SHP77 treated with DMSO at 0.1 percent for 48 hours (cell line): ENCODE measurements around the gene ATXN7.

Source experiments
- DNase-seq: peaks from one replicate; lab custom pipeline; 2025; lab: John Stamatoyannopoulos, UW

The ATXN7 gene

DNA sequence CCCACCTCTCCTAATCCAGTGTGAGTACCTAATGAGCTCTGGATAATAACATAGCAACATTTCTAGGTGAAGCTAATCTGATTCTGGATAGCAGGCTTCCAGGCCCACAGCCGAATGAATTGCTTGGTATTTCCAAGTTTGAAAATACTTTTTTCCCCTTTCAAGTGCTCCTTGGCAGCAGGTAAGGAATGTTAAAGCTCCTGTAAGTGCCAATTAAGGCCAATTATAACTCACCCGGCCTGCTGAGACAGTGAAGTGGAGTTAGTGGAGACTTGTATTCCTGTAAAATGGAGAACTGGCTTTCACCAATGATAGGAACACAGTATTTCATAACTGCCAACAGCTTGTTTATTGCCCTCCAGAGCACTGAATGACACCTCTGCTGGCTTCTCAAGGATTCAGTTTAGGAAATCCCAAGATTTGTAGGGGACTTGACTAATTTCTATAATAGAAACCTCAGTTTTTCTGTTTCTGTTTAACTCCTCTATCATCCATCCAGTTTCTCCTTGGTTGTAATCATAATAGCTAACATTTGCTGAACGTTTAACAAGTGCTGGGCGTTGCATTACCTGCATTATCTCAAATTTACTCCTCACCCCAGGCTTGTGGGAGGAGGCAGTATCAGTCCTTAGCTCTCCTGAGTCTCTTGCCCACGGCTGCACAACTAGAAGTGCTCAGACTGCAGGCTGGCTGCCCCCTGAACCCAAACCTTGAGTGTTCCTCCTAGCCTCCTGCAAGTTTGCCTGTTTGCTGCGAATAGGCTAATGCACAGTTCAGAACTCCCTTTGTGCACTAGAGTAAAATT lies 101.2 kb downstream of the ATXN7 start:
- DNase-seq, result no peak

DNA sequence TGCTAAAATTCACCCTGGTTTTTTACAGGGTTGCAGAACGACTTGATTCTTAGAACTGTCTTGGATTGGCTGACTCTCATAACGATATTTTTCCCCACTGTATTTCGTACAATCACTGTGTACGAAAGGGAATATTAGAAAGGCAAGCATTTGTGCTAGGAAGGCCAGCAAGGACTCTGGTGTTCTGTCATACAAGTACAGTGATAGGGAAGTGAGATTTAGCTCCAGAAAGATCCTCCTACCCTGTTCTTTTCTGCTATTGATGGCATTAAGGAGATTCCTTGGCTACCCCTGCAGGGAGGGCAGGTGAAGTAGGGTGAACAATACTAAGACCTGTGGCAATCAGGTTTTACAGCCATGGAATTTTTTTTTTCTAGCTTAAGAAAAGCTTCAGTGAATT lies 102.3 kb downstream of the ATXN7 start:
- DNase-seq, result no peak

DNA sequence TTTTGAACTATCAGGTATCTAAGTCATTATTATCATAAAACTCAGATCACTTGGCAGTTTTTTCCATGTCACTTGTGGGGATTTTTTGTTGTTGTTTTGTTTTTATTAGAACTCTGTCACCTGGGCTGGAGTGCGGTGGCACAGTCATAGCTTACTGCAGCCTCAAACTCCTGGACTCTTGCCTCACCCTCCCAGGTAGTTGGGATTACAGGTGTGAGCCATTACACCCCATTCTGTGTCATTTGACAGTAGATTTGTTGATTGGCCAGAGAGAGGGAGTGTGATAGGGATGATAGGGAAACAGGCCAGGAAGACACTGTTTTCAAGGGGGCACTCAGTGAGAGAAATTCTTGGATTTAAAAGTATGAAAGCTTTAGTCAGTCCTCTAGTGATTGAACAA lies 103.2 kb downstream of the ATXN7 start:
- DNase-seq, result no peak

- DNase-seq, result no peak
Measured at GRCh38 chr3:63967675-63968611, 104.3 kb downstream of the ATXN7 start.

DNA sequence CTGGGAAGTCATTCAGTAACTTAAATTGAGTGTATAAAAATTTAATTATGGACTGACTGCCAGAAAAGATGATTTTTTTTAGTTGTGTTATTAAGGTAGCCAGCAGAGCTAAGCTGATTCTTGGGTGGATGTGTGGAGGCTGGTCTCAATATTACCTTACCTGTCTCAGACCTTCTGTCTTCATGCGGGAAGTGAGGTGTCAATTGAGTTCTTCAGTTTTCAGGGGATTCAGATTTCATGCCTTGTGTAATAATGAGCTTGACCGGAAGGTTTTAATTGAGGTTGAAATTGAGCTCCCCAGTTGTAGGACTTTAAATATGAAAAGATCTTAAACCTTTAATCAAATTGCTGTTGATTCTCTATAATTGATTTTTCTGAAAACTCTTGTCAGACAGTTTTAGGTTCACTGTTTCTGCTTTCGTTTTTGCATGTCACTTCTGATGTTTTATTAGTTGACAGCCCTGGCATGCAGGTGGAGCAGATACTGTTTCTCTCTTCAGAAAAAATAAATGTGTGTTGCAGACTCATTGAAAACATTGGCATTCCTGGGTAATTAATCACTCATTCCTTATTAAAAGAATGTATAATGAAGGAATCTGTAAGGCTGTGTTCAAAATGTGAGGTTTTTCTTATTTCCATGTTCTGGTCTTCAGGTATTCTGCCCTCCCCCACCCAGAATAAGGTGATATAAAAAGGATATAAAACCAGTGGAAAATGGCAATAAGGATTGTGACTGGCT lies 105.1 kb downstream of the ATXN7 start:
- no peak for DNase-seq

GRCh38 chr3:63969876-63970275 lies 106.2 kb downstream of the ATXN7 start:
- no peak for DNase-seq

- DNase-seq, result no peak
Measured at GRCh38 chr3:63970631-63971475, 107.2 kb downstream of the ATXN7 start.

DNA sequence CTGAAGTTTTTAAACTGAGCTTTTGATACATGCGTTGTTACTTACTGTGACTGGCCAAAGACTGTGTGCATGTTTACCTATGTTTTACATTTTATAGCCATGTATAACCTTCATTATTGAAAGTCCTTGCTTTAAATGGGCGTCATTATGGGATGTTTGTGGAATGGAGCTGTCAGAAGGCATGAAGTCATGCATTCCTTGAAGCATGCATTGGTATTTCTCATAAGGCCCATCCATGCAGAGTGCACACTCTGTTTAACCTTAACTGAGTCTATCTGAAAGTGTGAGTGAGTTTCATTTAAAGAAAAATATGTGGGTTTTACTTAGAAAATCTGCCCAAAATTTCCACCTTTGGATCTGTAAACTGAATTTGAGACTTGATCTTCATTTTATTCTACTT lies 108.5 kb downstream of the ATXN7 start:
- DNase-seq, result no peak

GRCh38 chr3:63972987-63973386 lies 109.3 kb downstream of the ATXN7 start:
- DNase-seq, result no peak

DNA sequence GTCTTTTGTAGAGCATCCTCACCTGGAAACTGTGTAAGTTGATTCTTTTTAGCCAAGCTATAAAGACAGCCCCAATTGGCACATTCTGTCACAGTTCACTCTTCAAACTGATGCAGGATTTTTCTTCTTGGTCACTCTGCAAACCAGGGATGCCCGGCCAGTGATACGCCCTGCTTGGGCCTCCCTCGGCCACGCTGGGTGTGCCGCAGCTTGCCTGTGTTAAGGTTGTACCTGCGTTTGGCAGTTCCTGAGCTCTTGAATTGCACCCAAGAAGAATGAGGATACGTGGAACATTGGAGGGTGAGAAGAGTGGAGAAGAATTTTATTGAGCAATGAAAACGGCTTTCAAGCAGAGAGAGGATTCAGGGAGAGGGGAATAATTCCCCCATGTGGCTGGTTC lies 109.7 kb downstream of the ATXN7 start:
- DNase-seq, result no peak

GRCh38 chr3:63974451-63974850 lies 110.8 kb downstream of the ATXN7 start:
- DNase-seq, result no peak

DNA sequence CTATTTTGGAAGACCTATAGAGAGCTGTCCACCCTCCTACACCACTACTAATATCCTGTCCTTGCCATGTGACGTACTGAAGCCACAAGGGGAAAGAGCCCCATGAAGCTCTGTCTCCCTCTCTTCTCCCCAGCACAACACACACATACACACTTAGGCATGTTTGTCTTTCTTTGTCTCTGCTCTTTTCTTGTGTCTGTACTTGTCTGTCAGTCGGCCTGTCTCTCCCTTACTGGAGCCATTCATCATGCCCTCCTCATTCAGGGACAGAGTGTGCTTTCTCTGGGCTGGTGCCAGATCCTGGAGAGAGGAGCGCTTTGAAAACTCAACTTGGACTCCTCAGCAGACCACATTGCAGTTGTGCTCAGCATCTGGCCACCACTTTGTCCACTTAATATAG lies 112.1 kb downstream of the ATXN7 start:
- DNase-seq, result no peak

DNA sequence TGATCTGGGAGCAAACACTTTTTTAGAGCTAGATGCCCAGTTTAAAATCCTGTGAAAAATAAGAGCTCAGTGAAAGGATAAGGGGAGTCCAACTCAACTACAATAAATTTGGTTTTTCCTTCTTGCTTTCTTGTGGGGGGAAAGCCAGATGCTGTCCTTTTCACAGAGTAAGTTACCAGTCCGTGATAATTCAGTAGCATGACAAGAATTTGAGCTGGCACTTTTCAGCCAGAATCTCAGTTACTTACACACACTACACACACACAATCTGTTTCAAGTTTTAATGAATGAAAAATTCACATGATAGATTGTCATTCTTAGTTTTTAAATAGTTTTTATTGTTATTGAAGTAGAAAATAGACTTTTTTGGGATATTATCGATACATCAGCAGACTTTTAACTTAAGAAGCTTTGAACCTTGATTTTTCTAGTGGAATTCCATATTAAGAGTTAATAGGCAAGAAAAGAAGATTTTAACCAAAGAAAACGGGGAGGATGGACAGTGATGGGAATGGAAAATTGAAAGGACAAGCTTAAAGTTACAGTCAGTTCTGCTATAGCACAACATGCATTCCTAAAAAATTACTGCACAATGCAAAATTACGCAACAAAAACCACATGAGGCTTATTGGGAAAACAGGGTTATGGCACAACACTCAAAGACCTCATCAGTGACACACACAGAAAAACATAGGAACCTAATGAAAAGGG lies 112.6 kb downstream of the ATXN7 start:
- no peak for DNase-seq

GRCh38 chr3:63976872-63977200 lies 113.2 kb downstream of the ATXN7 start:
- no peak for DNase-seq

DNA sequence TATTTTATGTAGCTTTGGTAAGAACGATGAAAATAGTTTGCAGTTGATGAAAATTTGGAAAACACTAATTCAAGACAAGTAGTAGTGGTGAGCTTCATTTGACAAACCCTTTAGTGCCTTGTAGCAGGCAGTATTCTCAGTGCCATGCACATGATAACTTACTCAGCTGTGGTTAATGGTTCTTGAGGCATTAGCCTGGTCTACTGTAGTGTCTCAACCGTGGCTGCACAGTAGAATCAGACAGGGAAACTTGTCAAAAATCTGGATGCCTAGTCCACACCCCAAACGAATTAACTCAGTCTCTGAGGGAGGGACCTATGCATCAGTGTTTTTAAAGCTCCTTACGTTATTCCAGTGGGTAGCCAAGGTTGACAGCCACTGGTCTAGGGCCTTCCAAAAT lies 114.2 kb downstream of the ATXN7 start:
- DNase-seq, result no peak

GRCh38 chr3:63979093-63979885 lies 115.6 kb downstream of the ATXN7 start:
- DNase-seq, result no peak

- no peak for DNase-seq
Measured at GRCh38 chr3:63980019-63980418, 116.4 kb downstream of the ATXN7 start.

DNA sequence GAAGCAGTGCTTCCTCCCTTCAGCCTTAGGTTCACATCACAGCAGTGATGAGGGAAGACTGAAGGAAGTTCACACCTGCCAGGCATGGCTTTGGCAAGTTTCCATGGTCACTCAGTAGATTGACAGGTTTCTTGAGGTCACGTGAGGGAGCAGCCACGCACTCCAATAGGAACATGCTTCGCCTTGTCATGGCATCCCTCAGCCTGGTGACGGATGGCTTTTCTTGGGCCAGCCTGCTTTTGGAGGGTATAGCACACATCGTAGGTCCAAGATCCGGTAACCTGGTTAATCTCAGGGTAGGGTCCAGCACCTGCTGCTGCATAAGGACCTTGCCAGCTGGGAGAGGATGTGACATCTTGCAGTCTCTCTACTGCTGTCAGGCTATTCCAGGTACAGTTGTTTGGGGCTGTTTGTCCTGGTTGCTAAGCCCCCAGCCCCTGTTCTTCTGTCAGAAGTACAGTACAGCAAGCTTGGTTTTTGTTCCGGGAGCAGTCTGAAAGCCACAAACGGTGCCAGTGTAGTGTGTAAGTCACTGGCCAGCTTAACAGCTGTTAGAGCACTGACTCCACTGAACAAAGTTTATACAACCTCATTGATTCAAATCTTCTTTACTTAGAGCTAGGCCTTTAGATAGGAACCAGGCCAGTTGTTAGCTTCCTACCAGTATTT lies 117.3 kb downstream of the ATXN7 start:
- no peak for DNase-seq

GRCh38 chr3:63981980-63982379 lies 118.3 kb downstream of the ATXN7 start:
- DNase-seq, result no peak

- no peak for DNase-seq
Measured at GRCh38 chr3:63984391-63984790, 120.7 kb downstream of the ATXN7 start.
